ENCODE measurements around the gene TBC1D24. TPM values are rescaled to one million over a fixed set of nuclear protein-coding genes. Genes with fewer than 3 reads are reported as not detected.
A peak's percentile ranks its signal among the peaks of the same experiment; 100 is the strongest.

TBC1D24 gene
- total and polyA plus RNA-seq, 9 of the 15 experiments (the other 6 are each of a cell fraction or from before 2014, with no cell fraction given) = 1.7 to 22.6 (median 7.2) TPM

GRCh38 chr16:2474877-2475412, at the start of gene TBC1D24 (continued):
- TF ChIP-seq TFE3 (CRISPR knock-in tag; IDR thresholded peaks at IDR 0.05) = no peak; the same call in 1 of the 2 replicates
- no peak for TF ChIP-seq ELF1 (tag; IDR thresholded peaks at IDR 0.05)
- TF ChIP-seq ZBTB5 (IDR thresholded peaks at IDR 0.05) = no peak
- peak; percentile 75 for TF ChIP-seq POLR2G (IDR thresholded peaks at IDR 0.05; ENCODE audit: low read depth, low read length)
- TF ChIP-seq ZNF197 (CRISPR knock-in tag; IDR thresholded peaks at IDR 0.05; ENCODE audit: low read depth) = no peak
- no peak for TF ChIP-seq TEAD4 (IDR thresholded peaks at IDR 0.05; ENCODE audit: low read length)
- no peak for TF ChIP-seq TEAD4 (CRISPR knock-in tag; IDR thresholded peaks at IDR 0.05; ENCODE audit: borderline replicate concordance)
- TF ChIP-seq ZNF280B (CRISPR knock-in tag; IDR thresholded peaks at IDR 0.05) = no peak
- no peak for TF ChIP-seq USF2 (CRISPR knock-in tag; IDR thresholded peaks at IDR 0.05)
- no peak for TF ChIP-seq CBX3 (IDR thresholded peaks at IDR 0.05; ENCODE audit: borderline replicate concordance in 1 of 2, low read length in 2 of 2)
- TF ChIP-seq ZSCAN32 (CRISPR knock-in tag; IDR thresholded peaks at IDR 0.05) = no peak
- TF ChIP-seq HNRNPL (IDR thresholded peaks at IDR 0.05; ENCODE audit: low read depth, low read length) = peak; percentile 63; the same call in 1 of the 2 replicates
- TF ChIP-seq HNRNPK (IDR thresholded peaks at IDR 0.05; ENCODE audit: low read depth, low read length, poor library complexity, severe bottlenecking) = no peak
- no peak for TF ChIP-seq SFPQ (IDR thresholded peaks at IDR 0.05; ENCODE audit: low read depth, low read length)
- TF ChIP-seq BDP1 (IDR thresholded peaks at IDR 0.05; ENCODE audit: insufficient read depth, insufficient read length) = no peak
